GM23338 (cell line): ENCODE data around the gene SAMD4A. TPM values are rescaled to one million over a fixed set of nuclear protein-coding genes. Genes with fewer than 3 reads are reported as not detected.

Experiments used
- ATAC-seq: fragments of 200-7000 bp; cut with Tn5 transposase; 3 replicates; pipeline ENCODE4 v1.9.1; 2020
- DNase-seq: peaks from one replicate; pipeline ENCODE4 v3.0.0-alpha.2; 2015; ENCODE audit warnings: low spot score
- H2AFZ ChIP-seq: fragments of 200-600 bp; sonication (generic); 2 replicates; pipeline ENCODE4 v1.8.0; 2016; ENCODE audit warnings: antibody characterized with exemption, mild to moderate bottlenecking, moderate library complexity
- H3F3A ChIP-seq: fragments of 200-600 bp; sonication (generic); replicated peaks from 2 replicates; pipeline ENCODE4 v1.8.0; 2017; ENCODE audit warnings: antibody characterized with exemption, mixed run types, low read depth
- H3K27ac ChIP-seq: fragments of 200-600 bp; sonication (generic); 2 replicates; pipeline ENCODE4 v1.6.1; 2016; ENCODE audit warnings: low read depth
- H3K27me3 ChIP-seq: fragments of 200-600 bp; sonication (generic); 2 replicates; pipeline ENCODE4 v1.8.0; 2016; ENCODE audit warnings: mild to moderate bottlenecking, mixed run types, moderate library complexity; ENCODE audit not compliant: insufficient read depth
- H3K36me3 ChIP-seq: fragments of 200-600 bp; sonication (generic); 2 replicates; pipeline ENCODE4 v1.8.0; 2016; ENCODE audit warnings: mild to moderate bottlenecking; ENCODE audit not compliant: insufficient read depth
- H3K4me1 ChIP-seq: fragments of 200-600 bp; sonication (generic); 2 replicates; pipeline ENCODE4 v1.8.0; 2016; ENCODE audit warnings: mild to moderate bottlenecking, moderate library complexity; ENCODE audit not compliant: insufficient read depth
- H3K4me2 ChIP-seq: fragments of 200-600 bp; sonication (generic); 2 replicates; pipeline ENCODE4 v1.7.1; 2017; ENCODE audit warnings: mixed run types
- H3K4me3 ChIP-seq: fragments of 200-600 bp; sonication (generic); 2 replicates; pipeline ENCODE4 v1.6.1; 2016; ENCODE audit warnings: mixed run types
- H3K79me2 ChIP-seq: fragments of 200-600 bp; sonication (generic); replicated peaks from 2 replicates; pipeline ENCODE4 v1.8.0; 2017; ENCODE audit warnings: mild to moderate bottlenecking; ENCODE audit not compliant: insufficient read depth
- H3K9me2 ChIP-seq: fragments of 200-600 bp; sonication (generic); 2 replicates; pipeline ENCODE4 v1.8.0; 2017; ENCODE audit not compliant: insufficient read depth
- H4K20me1 ChIP-seq: fragments of 200-600 bp; sonication (generic); replicated peaks from 2 replicates; pipeline ENCODE4 v1.8.0; 2017; ENCODE audit warnings: mild to moderate bottlenecking; ENCODE audit not compliant: insufficient read depth
- H3K27ac Mint-ChIP-seq: 2 replicates; pipeline ENCODE4 v1.8.0; 2020; ENCODE audit warnings: inconsistent platforms, mild to moderate bottlenecking, moderate library complexity, mixed read lengths
- H3K27me3 Mint-ChIP-seq: 3 replicates; pipeline ENCODE4 v1.8.0; 2022; ENCODE audit warnings: low read depth, mild to moderate bottlenecking, moderate library complexity, mixed read lengths, inconsistent platforms; ENCODE audit not compliant: insufficient read depth, poor library complexity
- H3K36me3 Mint-ChIP-seq: 3 replicates; pipeline ENCODE4 v1.8.0; 2021; ENCODE audit warnings: low read depth, mild to moderate bottlenecking, inconsistent platforms, moderate library complexity, mixed read lengths
- H3K4me1 Mint-ChIP-seq: 3 replicates; pipeline ENCODE4 v1.8.0; 2020; ENCODE audit warnings: mild to moderate bottlenecking, inconsistent platforms, mixed read lengths
- H3K4me3 Mint-ChIP-seq: 3 replicates; pipeline ENCODE4 v1.8.0; 2021; ENCODE audit warnings: moderate library complexity, mild to moderate bottlenecking, inconsistent platforms, mixed read lengths
- H3K9me3 Mint-ChIP-seq: 3 replicates; pipeline ENCODE4 v1.8.0; 2020; ENCODE audit warnings: moderate library complexity, mild to moderate bottlenecking, inconsistent platforms, mixed read lengths
- EZH2phosphoT487 ChIP-seq: fragments of 200-600 bp; sonication (generic); IDR thresholded peaks from one replicate; pipeline ENCODE4 v1.8.1; 2018; ENCODE audit warnings: antibody characterized with exemption; ENCODE audit not compliant: unreplicated experiment
- REST ChIP-seq: IDR thresholded peaks from one replicate; pipeline ENCODE4 v1.6.1; 2018; ENCODE audit warnings: antibody characterized with exemption; ENCODE audit not compliant: unreplicated experiment
- STAT1 ChIP-seq: IDR thresholded peaks from one replicate; pipeline ENCODE4 v1.6.1; 2016; ENCODE audit warnings: antibody characterized with exemption; ENCODE audit not compliant: unreplicated experiment
- ZNF114 ChIP-seq: fragments of 250-450 bp; sonication (Bioruptor Pico); IDR thresholded peaks from 2 replicates; pipeline ENCODE4 v1.5.0; 2020; ENCODE audit warnings: mild to moderate bottlenecking, moderate library complexity
- polyA plus RNA-seq: library from polyadenylated mRNA; unstranded; fragments of >200 nt; fragmentation: Nextera tagmentation; extraction: Ambion mirVana; gene quantifications from 2 replicates; pipeline ENCODE4 v1.2.1, GENCODE V29; 2016
- total RNA-seq: library from RNA; depleted of rRNA; stranded (reverse); fragments of >200 nt; shearing (Covaris generic); gene quantifications from 2 replicates; pipeline ENCODE4 v1.2.3, GENCODE V29; 2014
- TF ChIP-seq, protein P1 (sequence below), 2 experiments: fragments of 200-600 bp in 1 of 2; sonication (generic) in 1 of 2; conservative IDR thresholded peaks; 2 replicates each; pipeline versions ENCODE4 v1.5.1 to v1.6.1; 2016 to 2017; ENCODE audit warnings: antibody characterized with exemption in 2 of 2, low read depth in 2 of 2, mild to moderate bottlenecking in 2 of 2, moderate library complexity in 1 of 2
- TF ChIP-seq, protein P2 (sequence below): IDR thresholded peaks from 2 replicates; pipeline ENCODE4 v1.6.1; 2016; ENCODE audit warnings: antibody characterized with exemption

SAMD4A gene
- total and polyA plus RNA-seq, 2 experiments from 2014 or later, result 1.6 to 6.9 TPM

DNA sequence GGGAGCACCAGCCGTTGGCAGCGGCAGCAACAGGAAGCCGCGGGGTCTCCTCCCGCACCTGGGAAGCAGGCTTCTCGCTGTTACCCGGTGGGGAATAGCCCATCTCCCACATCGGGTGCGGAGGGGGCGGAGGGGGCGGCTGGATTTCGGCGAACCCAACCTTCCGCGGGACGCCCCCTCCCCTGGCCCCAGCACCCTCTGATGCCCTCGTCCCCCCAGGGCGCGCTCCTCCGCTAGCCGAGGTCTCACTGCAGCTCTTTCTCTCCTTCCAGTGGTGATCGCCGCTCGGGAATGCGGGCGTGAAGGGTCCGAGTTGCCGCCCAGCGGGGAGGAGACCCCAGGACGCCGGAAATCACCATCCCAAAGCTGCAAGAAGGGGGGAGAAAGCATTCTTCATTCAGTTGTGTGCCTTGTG, 303 bp downstream of the SAMD4A start:
- Histone ChIP-seq H4K20me1 (no peaks in the 10 kb centered on the region), H3K4me2 (peak overlapping the region; percentile 85), H3K4me1 (peaks cover 27% of the 10 kb centered on the region), H3K36me3 (no peaks in the 10 kb centered on the region), H3K4me3 (peak overlapping the region; percentile 90), H3K79me2 (peaks cover 9% of the 10 kb centered on the region), H3K27me3 (peaks cover 43% of the 10 kb centered on the region), H3K27ac (no peak overlapping the region), H3K9me2 (no peaks in the 10 kb centered on the region), H3F3A (no peaks in the 10 kb centered on the region), H2AFZ (peak overlapping the region; percentile 81)
- TF ChIP-seq, protein P1, sequence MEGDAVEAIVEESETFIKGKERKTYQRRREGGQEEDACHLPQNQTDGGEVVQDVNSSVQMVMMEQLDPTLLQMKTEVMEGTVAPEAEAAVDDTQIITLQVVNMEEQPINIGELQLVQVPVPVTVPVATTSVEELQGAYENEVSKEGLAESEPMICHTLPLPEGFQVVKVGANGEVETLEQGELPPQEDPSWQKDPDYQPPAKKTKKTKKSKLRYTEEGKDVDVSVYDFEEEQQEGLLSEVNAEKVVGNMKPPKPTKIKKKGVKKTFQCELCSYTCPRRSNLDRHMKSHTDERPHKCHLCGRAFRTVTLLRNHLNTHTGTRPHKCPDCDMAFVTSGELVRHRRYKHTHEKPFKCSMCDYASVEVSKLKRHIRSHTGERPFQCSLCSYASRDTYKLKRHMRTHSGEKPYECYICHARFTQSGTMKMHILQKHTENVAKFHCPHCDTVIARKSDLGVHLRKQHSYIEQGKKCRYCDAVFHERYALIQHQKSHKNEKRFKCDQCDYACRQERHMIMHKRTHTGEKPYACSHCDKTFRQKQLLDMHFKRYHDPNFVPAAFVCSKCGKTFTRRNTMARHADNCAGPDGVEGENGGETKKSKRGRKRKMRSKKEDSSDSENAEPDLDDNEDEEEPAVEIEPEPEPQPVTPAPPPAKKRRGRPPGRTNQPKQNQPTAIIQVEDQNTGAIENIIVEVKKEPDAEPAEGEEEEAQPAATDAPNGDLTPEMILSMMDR (conservative IDR thresholded peaks at IDR 0.05; ENCODE audit: low read depth in 2 of 2), result no peak
- no peak overlapping the region; the same call in 1 of the 2 replicates for H3K27ac Mint-ChIP-seq
- H3K4me1 Mint-ChIP-seq, result peaks cover 17% of the 10 kb centered on the region; the same call in 2 of the 3 replicates
- peak; percentile 76 for DNase-seq
- H3K36me3 Mint-ChIP-seq, result 0 out of 3 replicates have a peak, but pooled peaks cover under 1% of the 10 kb centered on the region
- H3K9me3 Mint-ChIP-seq, result no peaks in the 10 kb centered on the region
- H3K27me3 Mint-ChIP-seq, result peaks cover 34% of the 10 kb centered on the region
- peak; percentile 17 for ATAC-seq
- peak overlapping the region; percentile 90 for H3K4me3 Mint-ChIP-seq

DNA sequence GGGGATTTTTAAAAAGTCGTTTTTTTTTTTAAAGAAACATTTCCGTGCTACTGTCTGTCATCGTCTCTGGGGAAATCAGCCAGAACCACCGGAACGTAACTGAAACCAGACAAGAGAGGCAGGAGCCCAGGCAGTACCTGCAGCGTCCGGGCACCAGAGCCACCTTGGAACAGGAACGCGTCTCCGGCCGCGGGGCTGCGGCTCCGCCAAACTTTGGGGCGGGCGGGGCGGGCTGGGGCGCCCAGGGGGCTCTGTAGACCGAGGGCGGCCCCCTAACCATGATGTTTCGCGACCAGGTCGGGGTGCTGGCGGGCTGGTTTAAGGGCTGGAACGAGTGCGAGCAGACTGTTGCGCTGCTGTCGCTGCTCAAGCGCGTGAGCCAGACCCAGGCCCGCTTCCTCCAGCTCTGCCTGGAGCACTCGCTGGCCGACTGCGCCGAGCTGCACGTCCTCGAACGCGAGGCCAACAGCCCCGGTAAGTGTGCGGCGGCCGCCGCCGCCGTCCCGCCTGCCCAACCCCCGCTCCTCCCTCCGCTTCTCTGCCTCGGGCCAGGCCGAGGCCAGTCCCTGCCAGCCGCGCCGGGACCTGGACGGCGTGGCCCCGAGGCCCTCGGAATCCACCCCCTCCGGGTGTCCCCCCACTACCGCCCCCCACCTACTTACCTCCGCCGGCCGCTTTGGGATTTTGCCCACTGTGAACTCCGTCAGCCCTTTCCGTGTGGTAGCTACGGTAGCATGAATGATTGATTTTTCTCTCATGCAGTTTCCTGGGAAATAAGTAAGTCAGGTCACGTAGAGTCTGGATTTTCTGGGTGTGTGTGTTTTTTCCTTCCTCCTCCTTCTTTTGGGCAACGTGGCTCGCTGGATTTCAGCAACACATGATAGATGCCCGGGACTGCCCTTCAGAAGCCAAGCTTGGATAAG, 972 bp downstream of the SAMD4A start:
- Mint-ChIP-seq H3K36me3 (peaks cover 5% of the 10 kb centered on the region; the same call in 2 of the 3 replicates), H3K4me3 (peak overlapping the region; percentile 90), H3K27ac (no peak overlapping the region; the same call in 1 of the 2 replicates), H3K27me3 (peaks cover 34% of the 10 kb centered on the region), H3K9me3 (no peaks in the 10 kb centered on the region; the same call in 2 of the 3 replicates), H3K4me1 (peaks cover 17% of the 10 kb centered on the region; the same call in 2 of the 3 replicates)
- Histone ChIP-seq H3K4me3 (peak overlapping the region; percentile 90), H3K27ac (no peak overlapping the region), H3K27me3 (peaks cover 43% of the 10 kb centered on the region), H4K20me1 (no peaks in the 10 kb centered on the region), H3F3A (no peaks in the 10 kb centered on the region), H3K9me2 (no peaks in the 10 kb centered on the region), H3K4me2 (peak overlapping the region; percentile 85), H2AFZ (peak overlapping the region; percentile 81), H3K4me1 (peaks cover 27% of the 10 kb centered on the region), H3K79me2 (peaks cover 9% of the 10 kb centered on the region), H3K36me3 (no peaks in the 10 kb centered on the region)
- ATAC-seq, result peak; percentile 41
- peak; percentile 81 for DNase-seq
- TF ChIP-seq, protein P2, sequence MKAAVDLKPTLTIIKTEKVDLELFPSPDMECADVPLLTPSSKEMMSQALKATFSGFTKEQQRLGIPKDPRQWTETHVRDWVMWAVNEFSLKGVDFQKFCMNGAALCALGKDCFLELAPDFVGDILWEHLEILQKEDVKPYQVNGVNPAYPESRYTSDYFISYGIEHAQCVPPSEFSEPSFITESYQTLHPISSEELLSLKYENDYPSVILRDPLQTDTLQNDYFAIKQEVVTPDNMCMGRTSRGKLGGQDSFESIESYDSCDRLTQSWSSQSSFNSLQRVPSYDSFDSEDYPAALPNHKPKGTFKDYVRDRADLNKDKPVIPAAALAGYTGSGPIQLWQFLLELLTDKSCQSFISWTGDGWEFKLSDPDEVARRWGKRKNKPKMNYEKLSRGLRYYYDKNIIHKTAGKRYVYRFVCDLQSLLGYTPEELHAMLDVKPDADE, result no peak
- no peak for TF ChIP-seq ZNF114 (CRISPR knock-in tag)
- TF ChIP-seq REST, result no peak
- TF ChIP-seq STAT1, result no peak
- no peak for TF ChIP-seq EZH2phosphoT487
- TF ChIP-seq, protein P1 (conservative IDR thresholded peaks at IDR 0.05; ENCODE audit: low read depth in 2 of 2), result no peak
